COR-L47 (cell line): ENCODE results near the gene MYF5.
"Not testable (repeated sequence)": the region's sequence is repeated elsewhere in the genome, so short reads cannot be mapped to it uniquely, and the experiment has no call there.

ENCODE experiments used
- DNase-seq: peaks from one replicate; lab custom pipeline; 2025; lab: John Stamatoyannopoulos, UW

MYF5 gene

GRCh38 chr12:80716696-80717469 is at the start of gene MYF5:
Gene MYF5 (plus strand): TSS chr12:80716912. CDS start chr12:80717064, 152 bp downstream.
- DNase-seq, result no peak

- no peak for DNase-seq
These were observed 46.5 kb upstream of the MYF5 start for GRCh38 chr12:80670214-80670613.

- not testable (repeated sequence) for DNase-seq
These were observed 40.6 kb upstream of the MYF5 start for GRCh38 chr12:80676042-80676636.

- no peak for DNase-seq
These were observed 39.9 kb upstream of the MYF5 start for GRCh38 chr12:80676856-80677255.

DNA sequence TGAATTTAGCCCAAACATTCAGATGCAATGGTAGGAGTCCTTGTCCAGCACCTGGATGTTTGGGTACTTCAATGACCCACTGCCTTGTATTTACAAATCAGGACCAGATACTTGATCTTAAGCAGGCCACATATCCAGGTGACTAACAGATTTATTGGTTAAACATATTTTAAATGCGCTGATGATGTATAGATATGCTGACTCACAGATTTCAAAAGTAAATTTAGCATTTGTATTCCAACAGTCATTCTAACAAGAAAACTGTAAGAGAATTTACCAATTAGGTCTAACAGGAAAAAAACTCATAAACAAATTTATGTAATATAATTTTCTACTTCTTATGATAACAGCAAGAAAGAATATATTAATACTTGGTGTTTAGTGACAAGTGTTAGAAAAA is 38.7 kb upstream of the MYF5 start:
- no peak for DNase-seq

DNA sequence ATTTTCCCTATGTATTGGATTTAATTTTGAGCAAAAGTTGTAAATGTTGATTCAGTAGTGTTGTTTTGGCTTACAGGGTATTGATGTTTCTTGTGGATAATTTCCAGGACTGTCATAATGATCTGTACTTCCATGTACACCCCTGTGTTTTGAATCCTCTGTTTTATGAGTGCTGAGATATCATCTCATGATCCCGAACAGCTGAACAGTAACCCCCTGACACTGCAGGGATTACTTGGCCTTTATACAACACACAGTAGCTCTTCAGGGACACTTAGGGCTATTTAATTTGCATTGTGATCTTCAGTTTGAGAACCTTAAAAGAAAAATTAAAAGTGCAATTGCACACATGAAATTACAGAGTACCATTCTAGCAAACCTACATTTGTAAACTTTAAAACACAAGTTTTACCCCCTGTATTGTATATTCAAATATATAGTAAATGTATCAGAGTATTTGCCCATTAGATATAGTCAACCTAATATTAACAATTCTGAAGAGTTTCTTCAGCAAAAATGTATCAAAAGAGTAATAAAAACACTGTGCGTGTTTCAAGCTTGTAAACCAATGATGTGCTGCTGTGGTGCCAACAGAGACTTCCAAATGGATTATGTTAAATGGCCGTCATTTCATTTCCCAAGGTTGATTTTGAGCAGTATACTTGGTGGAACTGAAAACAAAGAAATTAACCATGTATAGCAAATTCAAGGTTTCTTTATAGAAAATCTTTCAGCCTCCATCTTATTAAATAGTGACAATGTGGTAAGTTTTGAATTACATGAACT is 37.2 kb upstream of the MYF5 start:
- no peak for DNase-seq

GRCh38 chr12:80681287-80681686 is 35.4 kb upstream of the MYF5 start:
- DNase-seq, result no peak

DNA sequence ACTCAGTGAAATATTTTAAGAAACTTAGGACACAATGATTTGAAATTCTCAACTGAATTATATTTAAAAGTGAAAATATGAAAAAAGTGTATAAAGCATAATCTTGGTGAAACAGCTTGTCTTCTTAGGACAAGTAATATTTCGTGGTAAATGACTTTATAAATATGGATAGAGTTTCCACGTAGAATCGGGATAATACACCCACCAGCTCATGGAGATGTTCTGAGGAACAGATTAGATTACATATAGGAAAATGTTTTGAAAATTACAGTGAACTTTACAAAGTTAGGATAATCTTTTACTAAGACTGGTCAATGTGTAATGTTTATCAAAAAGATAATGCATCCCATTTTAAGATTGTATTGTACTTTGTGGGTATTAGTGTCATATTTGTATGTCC is 34.9 kb upstream of the MYF5 start:
- no peak for DNase-seq

DNA sequence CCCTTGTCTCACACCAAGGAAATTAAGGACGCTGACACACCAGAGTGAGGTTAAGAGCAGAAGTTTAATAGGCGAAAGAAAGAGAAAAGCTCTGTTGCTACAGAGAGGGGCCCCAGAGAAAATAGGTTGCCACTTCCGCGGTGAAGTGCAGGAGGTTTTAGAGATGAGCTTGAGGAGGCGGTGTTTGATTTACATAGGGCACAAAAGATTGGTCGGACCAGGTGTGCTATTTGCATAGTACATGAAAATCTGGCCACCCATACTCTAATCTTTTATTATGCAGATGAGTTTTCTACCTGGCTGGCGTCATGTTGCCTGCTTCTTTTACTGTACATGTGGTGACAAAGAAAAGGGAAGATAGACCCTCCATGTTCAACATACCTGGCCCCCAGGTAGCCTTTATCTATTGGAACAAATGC is 32.6 kb upstream of the MYF5 start:
- no peak for DNase-seq

DNA sequence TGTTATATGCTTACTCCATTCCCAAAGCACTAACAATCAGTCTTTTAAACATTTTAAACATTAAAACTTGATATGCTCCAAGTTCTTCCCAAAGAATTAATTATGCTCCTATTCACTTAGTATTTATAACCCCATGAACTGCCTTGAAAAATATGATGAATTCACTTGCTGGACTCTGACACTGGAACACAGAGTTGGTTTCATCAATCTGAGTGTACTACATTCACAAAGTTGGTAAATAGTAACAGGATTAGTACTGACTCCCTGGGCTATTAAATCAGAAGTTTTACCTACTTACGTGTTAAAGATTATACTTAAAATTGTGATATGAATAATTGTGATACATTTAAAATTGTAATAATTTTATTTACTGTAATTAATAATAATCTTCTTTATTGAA is 26.6 kb upstream of the MYF5 start:
- no peak for DNase-seq

GRCh38 chr12:80690513-80690912 is 26.2 kb upstream of the MYF5 start:
- DNase-seq, result no peak

- no peak for DNase-seq
These were observed 24.6 kb upstream of the MYF5 start for GRCh38 chr12:80692114-80692513.

GRCh38 chr12:80697270-80697887 is 19.3 kb upstream of the MYF5 start:
- no peak for DNase-seq

DNA sequence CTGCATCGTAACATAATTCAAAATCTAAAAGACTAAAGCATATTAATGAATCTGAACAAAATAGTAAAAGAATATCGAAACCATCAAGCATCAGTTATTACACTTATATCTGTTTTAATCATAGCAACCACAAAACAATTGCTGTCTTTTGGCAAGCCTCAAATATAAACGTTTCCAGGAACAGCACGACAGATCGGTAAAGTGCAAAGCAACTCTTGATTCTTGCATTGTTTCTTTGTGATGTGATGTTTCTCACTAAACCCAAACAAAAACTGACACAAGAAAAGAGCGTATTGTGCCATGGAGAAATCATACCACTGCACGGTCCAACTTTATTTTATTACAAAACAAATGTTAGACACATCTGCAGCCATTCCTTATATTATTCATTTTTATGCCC is 18.5 kb upstream of the MYF5 start:
- no peak for DNase-seq

GRCh38 chr12:80698847-80699542 is 17.7 kb upstream of the MYF5 start:
- no peak for DNase-seq

DNA sequence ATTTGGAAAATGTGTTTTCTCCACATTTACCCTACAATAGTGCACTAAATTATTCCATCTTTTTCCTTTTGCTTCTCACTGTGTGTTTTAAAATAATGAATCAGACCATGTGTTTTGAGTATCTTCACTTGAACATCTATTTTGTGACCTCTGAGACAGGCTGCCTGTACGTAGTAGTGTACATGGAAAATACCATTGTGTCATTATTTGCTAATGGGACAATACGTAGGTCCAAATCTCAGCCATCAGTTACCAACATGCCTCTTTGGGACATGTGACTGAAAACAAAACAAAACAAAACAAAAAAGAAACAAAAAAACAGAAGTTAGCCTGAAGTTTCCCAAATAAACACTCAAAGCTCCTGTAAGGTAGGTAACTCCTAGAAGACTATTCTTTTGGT is 16.4 kb upstream of the MYF5 start:
- DNase-seq, result no peak

DNA sequence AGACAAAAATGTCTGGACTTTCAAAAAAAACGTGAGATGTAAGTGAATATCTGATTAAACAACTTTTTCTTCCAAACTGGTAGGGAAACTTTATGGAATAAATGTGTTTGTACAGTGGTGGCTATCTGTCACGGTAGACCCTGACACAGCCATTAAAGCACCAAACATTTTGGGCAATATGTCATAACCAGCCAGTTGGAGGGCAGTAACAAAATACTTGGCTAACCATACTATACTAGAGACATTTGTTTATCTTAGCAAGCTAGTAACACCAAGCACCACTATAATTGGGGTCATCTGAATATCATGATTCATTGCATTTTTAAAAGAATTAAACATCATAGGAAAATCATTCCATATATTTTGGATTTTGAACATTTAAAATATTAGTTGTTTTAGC is 15.3 kb upstream of the MYF5 start:
- no peak for DNase-seq

DNA sequence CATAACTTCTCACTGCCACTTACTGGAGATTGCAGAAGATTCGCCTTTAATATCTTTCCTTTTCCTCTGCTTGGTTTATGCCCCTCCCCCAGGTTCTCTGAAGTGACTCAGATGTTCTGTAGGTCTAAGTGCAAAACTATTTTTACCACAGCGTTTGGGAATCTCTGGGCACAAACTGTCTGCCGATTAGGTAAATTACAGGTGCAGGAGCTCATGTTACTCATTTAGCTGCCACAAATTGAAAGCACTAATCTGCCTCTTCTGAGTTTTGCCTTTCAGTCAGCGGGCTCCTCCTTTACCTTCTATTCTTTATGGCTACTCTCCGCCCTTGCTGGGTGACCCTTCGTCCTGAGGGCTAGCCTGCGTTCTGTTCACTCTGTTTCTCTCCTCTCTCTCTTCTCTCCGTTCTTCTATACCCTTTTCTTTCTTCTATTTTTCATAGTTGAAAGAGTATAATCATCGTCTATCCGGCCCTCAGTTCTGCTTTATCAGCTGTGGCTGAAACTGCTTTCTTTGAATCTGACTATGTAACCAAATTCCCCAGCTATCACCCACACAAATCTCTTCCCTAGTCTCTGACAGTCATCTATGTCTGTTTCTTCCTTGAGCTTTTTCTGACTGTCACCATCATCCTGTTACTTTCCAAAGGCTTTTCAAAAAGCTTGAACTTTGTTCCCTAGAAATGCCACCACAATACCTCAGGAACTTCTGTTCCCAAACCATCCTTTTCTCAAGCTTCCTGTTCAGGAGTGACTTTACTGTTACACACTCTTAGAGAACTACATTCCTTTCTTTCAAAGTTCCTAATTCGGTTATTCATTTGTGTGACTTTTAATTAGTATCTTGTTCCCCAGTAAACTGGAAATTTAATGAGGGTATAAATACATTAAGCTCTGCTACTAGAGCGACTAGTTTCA is 13.6 kb upstream of the MYF5 start:
- DNase-seq, result peak; percentile 47

DNA sequence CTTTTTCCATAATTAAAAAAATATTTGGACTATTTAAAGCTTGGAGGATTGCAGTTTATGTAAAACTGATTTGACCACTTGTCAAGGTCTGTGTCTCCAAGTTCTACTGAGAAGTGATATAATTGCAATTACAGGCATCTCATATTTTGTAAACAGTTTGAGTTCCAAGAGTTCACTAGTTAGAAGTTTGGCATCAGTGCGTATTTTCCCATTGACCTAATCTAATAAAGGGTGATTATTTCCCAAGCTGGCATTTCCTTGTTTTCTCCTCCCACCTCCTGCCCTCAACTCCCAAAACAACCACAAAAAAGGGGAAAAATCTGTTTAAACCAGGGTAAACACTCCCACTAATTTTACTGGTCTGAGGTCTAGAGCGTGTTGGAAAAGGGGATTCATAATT is 12.3 kb upstream of the MYF5 start:
- DNase-seq, result no peak

GRCh38 chr12:80707126-80707829 is 9.4 kb upstream of the MYF5 start, which contains the start of gene MYF6:
Gene MYF6 (plus strand): TSS chr12:80707634. CDS start chr12:80707720, 86 bp downstream.
- DNase-seq, result no peak
